Gastrocnemius medialis (tissue), 4 donors: Measurements from ENCODE around the gene GCAT.

Source experiments
- CTCF ChIP-seq, 5 experiments: fragments of 450-650 bp in 3 of 5; fragments of 200-600 bp in 2 of 5; sonication (generic) in 2 of 5; IDR thresholded peaks in 4 of 5; conservative IDR thresholded peaks in 1 of 5; 1 replicate in 4 of 5; 2 replicates in 1 of 5; pipeline ENCODE4 v1.5.1; 2016 to 2019; ENCODE audit warnings: antibody characterized with exemption in 5 of 5, mild to moderate bottlenecking in 3 of 5, moderate library complexity in 3 of 5
- POLR2A ChIP-seq, 2 donors: fragments of 450-650 bp; IDR thresholded peaks; one replicate each; pipeline ENCODE4 v1.6.1; 2017; ENCODE audit warnings: antibody characterized with exemption in 2 of 2, mild to moderate bottlenecking in 2 of 2, moderate library complexity in 2 of 2

- TF ChIP-seq CTCF (IDR thresholded peaks at IDR 0.05 in 4 of 5, conservative IDR thresholded peaks at IDR 0.05 in 1 of 5) (no peak), POLR2A (IDR thresholded peaks at IDR 0.05) (no peak)
Measured at GRCh38 chr22:37852418-37852817, 44.7 kb downstream of the GCAT start.
